H1 (cell line): ENCODE data around the gene CELSR1. TPM values are rescaled to one million over a fixed set of nuclear protein-coding genes. Genes with fewer than 3 reads are reported as not detected.

Experiments
- CTCF ChIA-PET: fragments of 300-600 bp; sonication (Branson Sonifier 250); formaldehyde crosslinking; loops from one replicate; lab custom pipeline; 2021; ENCODE audit not compliant: partially characterized antibody; lab: Charles Lee
- POLR2A ChIA-PET: fragments of 300-600 bp; sonication (Branson Sonifier 250); formaldehyde crosslinking; loops from one replicate; lab custom pipeline; 2021; ENCODE audit warnings: inconsistent platforms; ENCODE audit not compliant: partially characterized antibody; lab: Charles Lee
- DNase-seq, 2 experiments: peaks; one replicate each; pipeline versions ENCODE4 v3.0.0 to v3.0.0-alpha.2; 2010 to 2022; ENCODE audit warnings: low spot score in 2 of 2, low read depth in 1 of 2, mixed read lengths in 1 of 2
- FAIRE-seq: peaks from 2 replicates; lab custom pipeline; 2011; peaks lifted over from hg19 to GRCh38; lab: Jason Lieb, UNC
- H2AFZ ChIP-seq: 2 replicates; pipeline ENCODE4 v1.8.1; 2012; ENCODE audit warnings: low read length, inconsistent platforms
- H2AK5ac ChIP-seq: 2 replicates; pipeline ENCODE4 v1.6.1; 2013; ENCODE audit warnings: low read depth, low read length
- H2BK120ac ChIP-seq: replicated peaks from 2 replicates; pipeline ENCODE3; 2013; ENCODE audit warnings: low read depth, low read length, inconsistent platforms
- H2BK12ac ChIP-seq: 2 replicates; pipeline ENCODE4 v1.6.1; 2013; ENCODE audit warnings: low read depth, low read length
- H2BK15ac ChIP-seq: 2 replicates; pipeline ENCODE4 v1.6.1; 2013; ENCODE audit warnings: low read length
- H2BK20ac ChIP-seq: 2 replicates; pipeline ENCODE4 v1.6.1; 2013; ENCODE audit warnings: low read length
- H2BK5ac ChIP-seq: 2 replicates; pipeline ENCODE4 v1.6.1; 2013; ENCODE audit warnings: low read depth, low read length
- H3K14ac ChIP-seq: 2 replicates; pipeline ENCODE4 v1.6.1; 2013; ENCODE audit warnings: inconsistent platforms; ENCODE audit not compliant: insufficient read length
- H3K18ac ChIP-seq: 2 replicates; pipeline ENCODE4 v1.6.1; 2013; ENCODE audit warnings: low read length; ENCODE audit errors: extremely low read depth
- H3K23ac ChIP-seq: 2 replicates; pipeline ENCODE4 v1.6.1; 2013; ENCODE audit warnings: inconsistent platforms; ENCODE audit not compliant: insufficient read length
- H3K23me2 ChIP-seq: 2 replicates; pipeline ENCODE4 v1.6.1; 2013; ENCODE audit warnings: low read depth, low read length
- H3K27ac ChIP-seq: 2 replicates; pipeline ENCODE4 v1.6.1; 2011; ENCODE audit warnings: low read depth, low read length, inconsistent platforms
- H3K27me3 ChIP-seq, 4 experiments: replicated peaks in 1 of 4; 1 replicate in 1 of 4; 2 replicates in 3 of 4; pipeline versions ENCODE4 v1.6.1 to v1.8.1; 2011 to 2013; ENCODE audit warnings: low read length in 3 of 4, mild to moderate bottlenecking in 3 of 4, inconsistent platforms in 2 of 4, mixed read lengths in 2 of 4, moderate library complexity in 1 of 4; ENCODE audit not compliant: control insufficient read depth in 3 of 4, insufficient read depth in 3 of 4; ENCODE audit errors: extremely low read depth in 1 of 4
- H3K36me3 ChIP-seq, 4 experiments: 2 replicates each; pipeline versions ENCODE4 v1.6.1 to v1.8.1; 2011 to 2013; ENCODE audit warnings: mild to moderate bottlenecking in 4 of 4, low read length in 3 of 4, moderate library complexity in 2 of 4, control low read depth in 1 of 4, inconsistent platforms in 1 of 4; ENCODE audit not compliant: insufficient read depth in 4 of 4, control insufficient read depth in 2 of 4
- H3K4ac ChIP-seq: replicated peaks from 2 replicates; pipeline ENCODE3; 2013; ENCODE audit warnings: low read length, low read depth, mixed read lengths, inconsistent platforms; ENCODE audit not compliant: insufficient read length
- H3K4me1 ChIP-seq, 4 experiments: replicated peaks in 1 of 4; 1 replicate in 1 of 4; 2 replicates in 3 of 4; pipeline versions ENCODE4 v1.6.1 to v1.8.1; 2011 to 2013; ENCODE audit warnings: low read length in 3 of 4, inconsistent platforms in 2 of 4, mixed read lengths in 1 of 4; ENCODE audit not compliant: insufficient read depth in 4 of 4, control insufficient read depth in 3 of 4
- H3K4me2 ChIP-seq, 2 experiments: 2 replicates each; pipeline versions ENCODE4 v1.6.1 to v1.8.1; 2011 to 2013; ENCODE audit warnings: low read depth in 2 of 2, low read length in 2 of 2, control low read depth in 1 of 2, inconsistent platforms in 1 of 2, mild to moderate bottlenecking in 1 of 2; ENCODE audit not compliant: insufficient read depth in 1 of 2
- H3K4me3 ChIP-seq, 4 experiments: fragments of 200-600, 300-600 bp in 1 of 4; sonication (generic), shearing (Covaris generic), sonication (Bioruptor Twin) in 1 of 4; 2 replicates each; pipeline versions ENCODE4 v1.5.1 to v1.8.1; 2011 to 2016; ENCODE audit warnings: low read length in 4 of 4, low read depth in 3 of 4, control low read depth in 2 of 4, inconsistent platforms in 2 of 4, mild to moderate bottlenecking in 2 of 4, mixed read lengths in 1 of 4, moderate library complexity in 1 of 4; ENCODE audit not compliant: insufficient read depth in 2 of 4; ENCODE audit errors: extremely low read depth in 1 of 4
- H3K56ac ChIP-seq: replicated peaks from 2 replicates; pipeline ENCODE3; 2013; ENCODE audit warnings: low read depth, mild to moderate bottlenecking, mixed read lengths, low read length, inconsistent platforms; ENCODE audit not compliant: insufficient read length
- H3K79me1 ChIP-seq: 2 replicates; pipeline ENCODE4 v1.6.1; 2013; ENCODE audit warnings: low read depth, low read length, control low read depth
- H3K79me2 ChIP-seq, 2 experiments: 2 replicates each; pipeline versions ENCODE4 v1.6.1 to v1.8.1; 2012 to 2013; ENCODE audit warnings: low read length in 2 of 2, mild to moderate bottlenecking in 2 of 2, inconsistent platforms in 1 of 2; ENCODE audit not compliant: insufficient read depth in 2 of 2, control insufficient read depth in 1 of 2
- H3K9ac ChIP-seq, 4 experiments: replicated peaks in 1 of 4; 1 replicate in 1 of 4; 2 replicates in 3 of 4; pipeline versions ENCODE4 v1.6.1 to v1.8.1; 2011 to 2013; ENCODE audit warnings: low read depth in 3 of 4, low read length in 3 of 4, control low read depth in 2 of 4, mild to moderate bottlenecking in 2 of 4, moderate library complexity in 2 of 4, inconsistent platforms in 1 of 4; ENCODE audit errors: extremely low read depth in 1 of 4
- H3K9me3 ChIP-seq, 2 experiments: 2 replicates each; pipeline versions ENCODE4 v1.6.1 to v1.8.1; 2012 to 2013; ENCODE audit warnings: mild to moderate bottlenecking in 2 of 2, moderate library complexity in 2 of 2, control low read depth in 1 of 2, inconsistent platforms in 1 of 2, low read depth in 1 of 2, low read length in 1 of 2, mixed read lengths in 1 of 2; ENCODE audit not compliant: insufficient read depth in 2 of 2
- H4K20me1 ChIP-seq, 2 experiments: replicated peaks in 1 of 2; 2 replicates each; pipeline versions ENCODE3 to v1.8.1; 2011 to 2013; ENCODE audit warnings: inconsistent platforms in 2 of 2, low read length in 2 of 2, mild to moderate bottlenecking in 1 of 2; ENCODE audit not compliant: insufficient read depth in 2 of 2, control insufficient read depth in 1 of 2
- H4K5ac ChIP-seq: 2 replicates; pipeline ENCODE4 v1.6.1; 2013; ENCODE audit warnings: low read length, low read depth, mixed read lengths, inconsistent platforms; ENCODE audit not compliant: insufficient read length
- H4K8ac ChIP-seq: 2 replicates; pipeline ENCODE4 v1.8.0; 2013; ENCODE audit warnings: mild to moderate bottlenecking, moderate library complexity, low read length, inconsistent platforms; ENCODE audit not compliant: insufficient read depth; ENCODE audit errors: extremely low read depth
- H4K91ac ChIP-seq: replicated peaks from 2 replicates; pipeline ENCODE3; 2013; ENCODE audit warnings: low read length, mixed read lengths, inconsistent platforms; ENCODE audit not compliant: insufficient read length
- CBX5 ChIP-seq: fragments of 300-800, 300-1000 bp; sonication (generic); IDR thresholded peaks from 2 replicates; pipeline ENCODE4 v1.7.1; 2016; ENCODE audit warnings: antibody characterized with exemption, low read length, low read depth
- GTF2F1 ChIP-seq: IDR thresholded peaks from 2 replicates; pipeline ENCODE4 v1.6.1; 2012; ENCODE audit warnings: low read depth, low read length, improper control_type of control experiment, borderline replicate concordance
- TAF1 ChIP-seq: IDR thresholded peaks from 2 replicates; pipeline ENCODE4 v1.6.1; 2011; ENCODE audit warnings: mild to moderate bottlenecking, low read depth, low read length
- ZNF274 ChIP-seq: IDR thresholded peaks from 2 replicates; pipeline ENCODE4 v1.7.0; 2012; ENCODE audit warnings: low read length, borderline replicate concordance; ENCODE audit errors: extremely low read depth
- WGBS, 2 experiments: shearing (Covaris generic) in 1 of 2; methylation state at CpG; one replicate each; pipeline versions ENCODE4 v1.1.6 to v1.1.7; 2013 to 2015; ENCODE audit warnings: low lambda C conversion rate in 2 of 2, mixed read lengths in 2 of 2, inconsistent platforms in 1 of 2, low coverage in 1 of 2, missing lambda C conversion rate in 1 of 2; ENCODE audit not compliant: insufficient replicate concordance in 2 of 2, insufficient coverage in 1 of 2, insufficient read length in 1 of 2; ENCODE audit errors: extremely low coverage in 1 of 2, missing lambda C conversion rate in 1 of 2; 5-methylcytosine and 5-hydroxymethylcytosine counted together
- polyA plus RNA-seq, 7 experiments: library from polyadenylated mRNA; depleted of rRNA in 3 of 7; stranded (reverse) in 5 of 7; unstranded in 2 of 7; fragments of >200 nt in 5 of 7; fragments of 200-250 nt in 2 of 7; gene quantifications; 1 replicate in 5 of 7; 2 replicates in 1 of 7; 4 replicates in 1 of 7; pipeline versions ENCODE4 v1.2.1 to v1.2.3, GENCODE V29; 2011 to 2013; ENCODE audit warnings: missing spikeins in 2 of 7, mixed read lengths in 2 of 7
- total RNA-seq: library from RNA; stranded (reverse); fragmentation: NEBNext Ultra II Directional; extraction: Animal tissue kit (Norgen Biotek cat#: 25700); gene quantifications from 2 replicates; pipeline ENCODE4 v1.2.1, GENCODE V29; 2021

CELSR1 gene
- total and polyA plus RNA-seq, 2 of the 8 experiments (the other 6 are each of a cell fraction or from before 2014, with no cell fraction given), result 9.0 to 12.4 TPM

DNA sequence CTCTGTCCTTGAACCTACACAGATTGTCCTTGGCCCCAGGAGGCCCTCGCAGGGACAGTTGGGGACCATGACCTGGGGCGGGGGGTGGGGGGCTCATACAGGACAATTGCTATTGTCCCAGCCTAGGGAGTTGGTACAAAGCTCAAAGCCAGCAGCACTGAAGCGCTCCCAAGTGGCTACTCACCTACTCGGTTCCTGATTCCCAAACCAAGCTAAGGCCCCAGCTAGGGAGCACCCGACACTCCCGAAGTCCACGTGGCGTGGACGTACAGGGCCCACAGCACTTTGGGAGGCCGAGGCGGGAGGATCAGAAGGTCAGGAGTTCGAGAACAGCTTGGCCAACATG is 80.6 kb downstream of the CELSR1 start:
- H4K91ac ChIP-seq, result no peak overlapping the region
- no peak overlapping the region for H3K27ac ChIP-seq
- H4K8ac ChIP-seq, result no peak overlapping the region
- H3K79me1 ChIP-seq, result no peaks in the 10 kb centered on the region
- no peak for FAIRE-seq
- H3K4me1 ChIP-seq, result peaks cover 0 to 7% (median 3%) of the 10 kb centered on the region in 4 experiments; a peak in 3 of 7 replicates
- no peak overlapping the region for H2BK15ac ChIP-seq
- no peak overlapping the region for H3K56ac ChIP-seq
- H3K36me3 ChIP-seq, result 0 out of 8 replicates have a peak, but pooled peaks cover 0 to 2% (median 0%) of the 10 kb centered on the region in 4 experiments
- no peak overlapping the region for H2AFZ ChIP-seq
- H3K4me2 ChIP-seq, result no peak overlapping the region
- ChIA-PET CTCF (interaction anchor here (0.6 to 2.2 kb wide), 7 partner anchors 8 to 101 kb away, joined by 3 to 6 read pairs (median 4); no protein-coding TSS in a partner anchor), POLR2A (interaction anchor here (0.6 kb wide), 1 partner anchor 52 kb away, joined by 3 read pairs; no protein-coding TSS in a partner anchor)
- no peak overlapping the region for H2BK5ac ChIP-seq
- H4K20me1 ChIP-seq, result peaks cover 0 to 2% of the 10 kb centered on the region in 2 experiments
- no peak overlapping the region for H4K5ac ChIP-seq
- H2BK20ac ChIP-seq, result no peak overlapping the region
- H3K27me3 ChIP-seq, result no peaks in the 10 kb centered on the region; a peak in 1 of 7 replicates
- no peak overlapping the region for H3K18ac ChIP-seq
- no peak for DNase-seq
- WGBS, 2 experiments, result 96% methylated on average over 10 of the region's 12 CpGs; no CpG with 5 or more reads in 1 of the 2 experiments
- H2BK120ac ChIP-seq, result no peak overlapping the region
- H3K23me2 ChIP-seq, result no peaks in the 10 kb centered on the region
- H2BK12ac ChIP-seq, result no peak overlapping the region
- TF ChIP-seq ZNF274 (no peak), GTF2F1 (no peak), CBX5 (no peak), TAF1 (no peak)
- no peak overlapping the region for H3K9ac ChIP-seq
- no peak overlapping the region for H3K4me3 ChIP-seq
- no peak overlapping the region for H3K23ac ChIP-seq
- H3K14ac ChIP-seq, result no peak overlapping the region
- H2AK5ac ChIP-seq, result no peak overlapping the region
- no peaks in the 10 kb centered on the region for H3K79me2 ChIP-seq
- H3K4ac ChIP-seq, result no peak overlapping the region
- no peaks in the 10 kb centered on the region for H3K9me3 ChIP-seq
